AG04450 (cell line): Measurements from ENCODE around the gene PEX26. TPM values are rescaled to one million over a fixed set of nuclear protein-coding genes. Genes with fewer than 3 reads are reported as not detected.
"Not testable (repeated sequence)": the region's sequence is repeated elsewhere in the genome, so short reads cannot be mapped to it uniquely, and the experiment has no call there.

Source experiments
- CTCF ChIA-PET: fragments of 300-600, 350-600 bp; formaldehyde crosslinking; extraction: SDS; loops from one replicate; lab custom pipeline; 2022; ENCODE audit warnings: antibody characterized with exemption, inconsistent platforms; lab: Charles Lee
- POLR2A ChIA-PET: fragments of 350-600 bp; formaldehyde crosslinking; extraction: SDS; loops from one replicate; lab custom pipeline; 2021; ENCODE audit warnings: antibody characterized with exemption, inconsistent platforms; lab: Yijun Ruan, JAX
- DNase-seq: peaks from one replicate; pipeline ENCODE4 v3.0.0-alpha.2; 2011; ENCODE audit warnings: low read depth, low spot score
- H3K27ac ChIP-seq: one replicate; pipeline ENCODE4 v1.5.1; 2012; ENCODE audit warnings: low read depth, low read length, control low read depth
- H3K27me3 ChIP-seq: one replicate; pipeline ENCODE4 v1.6.0; 2012; ENCODE audit warnings: low read length; ENCODE audit not compliant: control insufficient read depth, insufficient read depth
- H3K4me3 ChIP-seq: 2 replicates; pipeline ENCODE4 v1.5.1; 2011; ENCODE audit warnings: mild to moderate bottlenecking, low read depth, low read length, control low read depth
- H3K9me3 ChIP-seq: 2 replicates; pipeline ENCODE4 v1.5.1; 2012; ENCODE audit warnings: low read length; ENCODE audit not compliant: control insufficient read depth, insufficient read depth
- CTCF ChIP-seq: IDR thresholded peaks from 2 replicates; pipeline ENCODE4 v1.5.1; 2011; ENCODE audit warnings: low read depth, low read length, control low read depth, inconsistent platforms
- polyA plus RNA-seq: library from polyadenylated mRNA; depleted of rRNA; stranded (reverse); fragments of >200 nt; gene quantifications from 2 replicates; pipeline ENCODE4 v1.2.3, GENCODE V29; 2011

The PEX26 gene
- polyA plus RNA-seq, 1 experiment, result 20.8 TPM

GRCh38 chr22:18070041-18070440 lies 7.7 kb upstream of the PEX26 start:
- TF ChIP-seq CTCF, result no peak
- CTCF ChIA-PET, result interaction anchor here (2.8 kb wide), 1 partner anchor 240 kb away, joined by 15 read pairs; no protein-coding TSS in a partner anchor
- DNase-seq, result no peak
- POLR2A ChIA-PET, result no interaction called here
- Histone ChIP-seq H3K27me3 (no peaks in the 10 kb centered on the region), H3K9me3 (no peaks in the 10 kb centered on the region), H3K4me3 (no peak overlapping the region), H3K27ac (no peak overlapping the region)

- no peak overlapping the region for H3K4me3 ChIP-seq
- ChIA-PET CTCF (interaction anchor here (1.0 to 2.8 kb wide), 2 partner anchors 37 to 240 kb away, joined by 3 to 15 read pairs; no protein-coding TSS in a partner anchor), POLR2A (no interaction called here)
- TF ChIP-seq CTCF, result peak; percentile 30
- DNase-seq, result no peak
- no peaks in the 10 kb centered on the region for H3K27me3 ChIP-seq
- no peak overlapping the region for H3K27ac ChIP-seq
- no peaks in the 10 kb centered on the region for H3K9me3 ChIP-seq
Measured at GRCh38 chr22:18070556-18071306, 7.1 kb upstream of the PEX26 start.

- POLR2A ChIA-PET, result interaction anchor here (0.6 kb wide), 1 partner anchor 33 kb away, joined by 7 read pairs; no protein-coding TSS in a partner anchor
- CTCF ChIA-PET, result interaction anchor here (1.0 to 8.8 kb wide), 3 partner anchors 37 to 328 kb away, joined by 3 to 226 read pairs (median 5); no protein-coding TSS in a partner anchor
- not testable (repeated sequence) for H3K9me3 ChIP-seq, H3K27ac ChIP-seq, DNase-seq, H3K4me3 ChIP-seq, H3K27me3 ChIP-seq
Measured at GRCh38 chr22:18071307-18071967, 6.4 kb upstream of the PEX26 start.

- TF ChIP-seq CTCF, result no peak
- no peak for DNase-seq
- ChIA-PET POLR2A (interaction anchor here (0.6 kb wide), 1 partner anchor 34 kb away, joined by 7 read pairs; no protein-coding TSS in a partner anchor), CTCF (interaction anchor here (1.0 to 8.8 kb wide), 4 partner anchors 38 to 329 kb away, joined by 3 to 226 read pairs (median 4); no protein-coding TSS in a partner anchor)
- H3K27ac ChIP-seq, result no peak overlapping the region
- H3K27me3 ChIP-seq, result no peaks in the 10 kb centered on the region
- H3K9me3 ChIP-seq, result no peaks in the 10 kb centered on the region
- no peak overlapping the region for H3K4me3 ChIP-seq
Measured at GRCh38 chr22:18071968-18072310, 5.9 kb upstream of the PEX26 start.

- no peak overlapping the region for H3K4me3 ChIP-seq
- H3K9me3 ChIP-seq, result no peaks in the 10 kb centered on the region; the same call in 1 of the 2 replicates
- TF ChIP-seq CTCF, result no peak
- no peak for DNase-seq
- ChIA-PET CTCF (interaction anchor here (1.4 to 8.8 kb wide), 2 partner anchors 239 to 243 kb away, joined by 3 to 226 read pairs; no protein-coding TSS in a partner anchor), POLR2A (no interaction called here)
- H3K27ac ChIP-seq, result no peak overlapping the region
- H3K27me3 ChIP-seq, result no peaks in the 10 kb centered on the region
Measured at GRCh38 chr22:18073467-18073866, 4.3 kb upstream of the PEX26 start.

- DNase-seq, H3K4me3 ChIP-seq, H3K27ac ChIP-seq, H3K9me3 ChIP-seq, H3K27me3 ChIP-seq, POLR2A ChIA-PET: not testable (repeated sequence)
- CTCF ChIA-PET, result interaction anchor here (1.9 to 8.8 kb wide), 5 partner anchors 48 to 244 kb away, joined by 4 to 226 read pairs (median 36); partner anchors contain the start of gene MICAL3
Measured at GRCh38 chr22:18073927-18074326, 3.9 kb upstream of the PEX26 start.
